HK-2 (cell line): ENCODE measurements around the gene NFASC.

Experiments used
- DNase-seq: peaks from one replicate; pipeline ENCODE4 v3.0.0-alpha.2; 2018; ENCODE audit not compliant: unreplicated experiment

The NFASC gene

DNA sequence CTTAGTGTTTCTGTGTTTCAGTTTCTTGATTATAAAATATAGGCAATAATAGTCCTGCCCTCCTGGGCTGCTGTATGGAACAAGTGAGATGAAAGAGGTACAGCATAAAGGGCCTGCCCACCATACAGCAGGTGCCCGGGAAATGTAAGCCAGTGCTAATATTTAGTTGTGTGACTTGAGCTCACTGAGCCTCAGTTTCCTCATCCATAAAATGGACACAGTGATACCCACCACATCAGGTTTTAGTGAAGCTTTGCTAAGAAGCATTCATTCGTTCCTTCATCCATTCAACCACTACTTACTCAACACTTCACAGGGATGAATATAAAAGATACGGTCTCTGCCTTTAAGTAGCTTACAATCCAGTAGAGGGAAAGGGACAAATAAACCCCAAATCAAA, 192.2 kb downstream of the NFASC start:
- DNase-seq, result no peak

DNA sequence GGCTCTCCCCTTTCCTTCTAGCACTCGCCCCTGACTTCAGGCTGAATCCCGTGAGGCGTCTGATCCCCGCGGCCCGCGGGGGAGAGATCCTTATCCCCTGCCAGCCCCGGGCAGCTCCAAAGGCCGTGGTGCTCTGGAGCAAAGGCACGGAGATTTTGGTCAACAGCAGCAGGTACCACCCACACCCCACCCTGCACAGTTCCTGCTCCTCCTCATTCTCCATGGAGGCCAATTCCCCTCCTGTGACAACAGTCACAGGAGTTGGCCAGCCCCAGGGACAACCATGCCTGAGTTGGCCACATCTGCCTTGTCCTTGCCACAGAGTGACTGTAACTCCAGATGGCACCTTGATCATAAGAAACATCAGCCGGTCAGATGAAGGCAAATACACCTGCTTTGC, 193.6 kb downstream of the NFASC start:
- DNase-seq, result no peak

GRCh38 chr1:205064741-205065316, 194.2 kb downstream of the NFASC start:
- no peak for DNase-seq

GRCh38 chr1:205065666-205066065, 195.0 kb downstream of the NFASC start:
- no peak for DNase-seq

GRCh38 chr1:205066141-205066818, 195.6 kb downstream of the NFASC start:
- no peak for DNase-seq

DNA sequence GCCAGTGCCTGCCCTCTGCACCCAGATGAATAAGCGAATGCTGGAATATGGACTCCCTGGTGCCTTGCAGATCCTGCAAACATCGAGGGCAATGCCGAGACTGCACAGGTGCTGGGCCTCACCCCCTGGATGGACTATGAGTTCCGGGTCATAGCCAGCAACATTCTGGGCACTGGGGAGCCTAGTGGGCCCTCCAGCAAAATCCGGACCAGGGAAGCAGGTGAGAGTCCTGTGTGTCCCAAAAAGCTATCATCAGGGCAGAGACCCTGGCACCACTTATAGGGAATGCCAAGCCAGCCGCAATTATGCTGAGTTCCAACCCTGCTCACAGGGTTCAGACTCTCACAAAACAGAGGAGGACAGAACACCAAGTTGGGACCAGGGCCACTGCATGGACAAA, 196.4 kb downstream of the NFASC start:
- no peak for DNase-seq

GRCh38 chr1:205068001-205068400, 197.3 kb downstream of the NFASC start:
- DNase-seq, result no peak

DNA sequence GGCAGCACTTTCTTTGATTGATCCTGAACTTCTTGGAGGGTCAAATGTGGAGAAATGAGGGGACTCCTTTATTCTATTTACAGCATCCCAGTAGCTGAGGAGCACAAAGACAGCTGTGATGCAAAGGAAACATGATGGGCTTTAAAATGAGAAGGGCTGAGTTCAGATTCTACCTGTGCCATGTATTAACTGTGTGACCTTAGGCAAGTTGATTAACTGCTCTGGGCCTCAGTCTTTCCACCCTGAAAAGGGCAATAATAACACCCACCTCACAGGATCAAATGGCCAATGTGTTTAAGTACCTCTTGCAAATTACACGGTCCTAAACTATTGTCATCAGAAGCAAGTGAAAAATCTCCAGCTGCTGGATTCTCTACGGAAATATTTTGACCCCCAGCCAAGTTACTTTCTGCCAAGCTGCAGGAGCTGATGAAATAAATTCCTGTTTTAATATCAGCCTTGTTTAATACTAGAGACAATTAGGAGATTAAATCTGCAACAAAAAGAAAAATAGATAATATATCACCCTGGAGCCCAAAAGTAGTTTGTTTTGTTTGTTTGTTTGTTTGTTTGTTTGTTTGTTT, 197.9 kb downstream of the NFASC start:
- no peak for DNase-seq

- DNase-seq, result no peak
Observed at GRCh38 chr1:205069371-205070125, 198.9 kb downstream of the NFASC start.

- no peak for DNase-seq
Observed at GRCh38 chr1:205071028-205071409, 200.4 kb downstream of the NFASC start.

GRCh38 chr1:205071801-205072200, 201.1 kb downstream of the NFASC start:
- no peak for DNase-seq

- DNase-seq, result no peak
Observed at GRCh38 chr1:205072286-205072685, 201.6 kb downstream of the NFASC start.
